Left ventricle myocardium inferior (tissue), 1 donor: ENCODE data around the gene SLC25A53. TPM values are rescaled to one million over a fixed set of nuclear protein-coding genes. Genes with fewer than 3 reads are reported as not detected.

Source experiments
- DNase-seq: peaks from one replicate; pipeline ENCODE4 v3.0.0-alpha.2; 2020
- H3K27ac ChIP-seq: fragments of 200-600 bp; replicated peaks from 2 replicates; pipeline ENCODE4 v1.8.0; 2021
- H3K27me3 ChIP-seq: fragments of 200-600 bp; 2 replicates; pipeline ENCODE4 v1.8.0; 2021; ENCODE audit warnings: low read depth
- H3K36me3 ChIP-seq: fragments of 200-600 bp; 2 replicates; pipeline ENCODE4 v1.8.0; 2021
- H3K4me1 ChIP-seq: fragments of 200-600 bp; 2 replicates; pipeline ENCODE4 v1.8.0; 2021
- H3K4me3 ChIP-seq: fragments of 200-600 bp; 2 replicates; pipeline ENCODE4 v1.8.0; 2021; ENCODE audit warnings: mild to moderate bottlenecking, moderate library complexity
- H3K9me3 ChIP-seq: fragments of 200-600 bp; replicated peaks from 2 replicates; pipeline ENCODE4 v1.8.0; 2021
- CTCF ChIP-seq: fragments of 200-600 bp; IDR thresholded peaks from 2 replicates; pipeline ENCODE4 v1.8.0; 2021; ENCODE audit warnings: antibody characterized with exemption, mild to moderate bottlenecking, borderline replicate concordance
- intact Hi-C: fragments of 100-400 bp; cut with micrococcal nuclease; formaldehyde crosslinking; loops from one replicate; pipeline ENCODE4 v1.11.0; 2022
- total RNA-seq: library from RNA; stranded (reverse); fragmentation: NEBNext Ultra II Directional; extraction: Animal tissue kit (Norgen Biotek cat#: 25700); gene quantifications from one replicate; pipeline ENCODE4 v1.2.1, GENCODE V29; 2021
- donor health status: DM: no; HTN: yes; CAD: no; lungs with severe emphysema.

SLC25A53 gene
- total RNA-seq, 1 donor from 2014 or later, result 14.9 TPM

DNA sequence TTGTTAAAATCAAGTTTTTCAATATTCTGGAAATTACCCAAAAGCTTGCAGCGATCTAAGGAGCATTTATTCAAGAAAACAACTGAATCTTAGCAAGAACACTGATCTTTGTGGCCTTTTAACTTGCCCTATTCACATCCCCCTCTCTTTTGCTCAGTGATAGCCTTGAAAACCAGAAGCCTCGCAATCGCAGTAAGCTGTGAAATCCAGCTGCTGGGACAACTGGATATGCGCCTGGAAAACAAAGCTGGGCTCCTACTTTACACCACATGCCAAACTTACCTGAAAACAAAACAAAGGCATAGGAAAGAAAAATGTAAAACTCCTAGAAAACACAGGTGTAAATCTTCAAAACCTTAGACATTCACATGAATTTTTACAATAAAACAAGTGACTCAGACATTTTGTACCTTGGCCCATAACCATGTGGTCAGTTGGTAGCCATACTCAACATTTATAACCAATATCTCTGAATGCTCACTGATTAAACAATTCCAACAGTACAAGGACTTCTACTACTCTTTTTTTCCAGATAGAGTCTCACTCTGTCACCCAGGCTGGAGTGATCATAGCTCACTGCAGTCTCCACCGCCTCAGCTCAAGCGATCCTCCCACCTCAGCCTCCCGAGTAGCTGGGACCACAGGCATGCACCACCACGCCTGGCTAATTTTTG, 15.6 kb downstream of the SLC25A53 start:
- DNase-seq, result no peak
- H3K36me3 ChIP-seq, result no peaks in the 10 kb centered on the region
- no peak overlapping the region for H3K4me3 ChIP-seq
- intact Hi-C loops, result no loop called here
- H3K27ac ChIP-seq, result no peak overlapping the region
- H3K4me1 ChIP-seq, result peaks cover under 1% of the 10 kb centered on the region
- no peak for TF ChIP-seq CTCF
- H3K27me3 ChIP-seq, result no peaks in the 10 kb centered on the region
- H3K9me3 ChIP-seq, result no peaks in the 10 kb centered on the region

DNA sequence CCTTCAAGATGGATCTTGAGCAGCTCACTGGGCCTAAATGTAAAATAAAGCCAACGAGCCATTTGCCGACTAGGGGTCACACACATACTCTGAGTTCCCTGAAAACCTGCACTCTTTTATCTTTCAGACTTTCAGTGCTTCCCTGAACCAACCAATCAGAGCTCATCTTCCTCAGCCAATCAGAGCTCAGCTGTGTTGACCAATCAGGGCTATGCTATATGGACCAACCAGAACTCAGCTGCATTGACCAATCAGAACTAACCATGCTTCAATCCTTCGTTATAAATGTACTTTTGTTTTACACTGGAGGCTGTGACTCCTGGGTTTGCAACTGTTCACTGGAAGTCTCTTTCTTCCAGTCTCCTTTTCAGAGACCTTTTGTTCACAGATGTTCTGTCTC, 19.3 kb downstream of the SLC25A53 start:
- Histone ChIP-seq H3K4me1 (peaks cover 10% of the 10 kb centered on the region), H3K9me3 (no peaks in the 10 kb centered on the region), H3K4me3 (no peak overlapping the region), H3K36me3 (no peaks in the 10 kb centered on the region), H3K27me3 (no peaks in the 10 kb centered on the region), H3K27ac (no peak overlapping the region)
- TF ChIP-seq CTCF, result no peak
- intact Hi-C loops, result no loop called here
- no peak for DNase-seq

- no peaks in the 10 kb centered on the region for H3K27me3 ChIP-seq
- H3K9me3 ChIP-seq, result no peaks in the 10 kb centered on the region
- TF ChIP-seq CTCF, result peak; percentile 75
- peak overlapping the region; percentile 27 for H3K27ac ChIP-seq
- intact Hi-C loops, result no loop called here
- no peaks in the 10 kb centered on the region for H3K36me3 ChIP-seq
- peak overlapping the region; percentile 59 for H3K4me3 ChIP-seq
- H3K4me1 ChIP-seq, result peaks cover 10% of the 10 kb centered on the region
- peak; percentile 15 for DNase-seq
Observed at GRCh38 chrX:104136241-104137019, 20.4 kb downstream of the SLC25A53 start.

GRCh38 chrX:104135677-104136076, 21.1 kb downstream of the SLC25A53 start:
- Histone ChIP-seq H3K4me3 (peak overlapping the region; percentile 59), H3K4me1 (peaks cover 10% of the 10 kb centered on the region), H3K27ac (no peak overlapping the region), H3K27me3 (no peaks in the 10 kb centered on the region), H3K9me3 (no peaks in the 10 kb centered on the region), H3K36me3 (peaks cover 1% of the 10 kb centered on the region)
- no peak for TF ChIP-seq CTCF
- intact Hi-C loops, result no loop called here
- no peak for DNase-seq

GRCh38 chrX:104134583-104135261, 22.1 kb downstream of the SLC25A53 start:
- no peak for TF ChIP-seq CTCF
- peaks cover 5% of the 10 kb centered on the region for H3K36me3 ChIP-seq
- no peaks in the 10 kb centered on the region for H3K9me3 ChIP-seq
- intact Hi-C loops, result no loop called here
- no peak overlapping the region for H3K27ac ChIP-seq
- H3K27me3 ChIP-seq, result no peaks in the 10 kb centered on the region
- DNase-seq, result no peak
- no peak overlapping the region for H3K4me3 ChIP-seq
- H3K4me1 ChIP-seq, result peaks cover 10% of the 10 kb centered on the region
